PC-3 (cell line): ENCODE measurements around the gene R3HDM2.

Source experiments
- EZH2 ChIP-seq: fragments of 300-600 bp; sonication (generic); IDR thresholded peaks from one replicate; pipeline ENCODE4 v1.6.1; 2017; ENCODE audit warnings: antibody characterized with exemption, mild to moderate bottlenecking, low read length; ENCODE audit not compliant: unreplicated experiment
- TF ChIP-seq, protein P1 (sequence below): fragments of 300-600 bp; sonication (generic); conservative IDR thresholded peaks from 2 replicates; pipeline ENCODE4 v1.5.1; 2017; ENCODE audit warnings: antibody characterized with exemption, low read depth, mild to moderate bottlenecking, low read length

- TF ChIP-seq, protein P1, sequence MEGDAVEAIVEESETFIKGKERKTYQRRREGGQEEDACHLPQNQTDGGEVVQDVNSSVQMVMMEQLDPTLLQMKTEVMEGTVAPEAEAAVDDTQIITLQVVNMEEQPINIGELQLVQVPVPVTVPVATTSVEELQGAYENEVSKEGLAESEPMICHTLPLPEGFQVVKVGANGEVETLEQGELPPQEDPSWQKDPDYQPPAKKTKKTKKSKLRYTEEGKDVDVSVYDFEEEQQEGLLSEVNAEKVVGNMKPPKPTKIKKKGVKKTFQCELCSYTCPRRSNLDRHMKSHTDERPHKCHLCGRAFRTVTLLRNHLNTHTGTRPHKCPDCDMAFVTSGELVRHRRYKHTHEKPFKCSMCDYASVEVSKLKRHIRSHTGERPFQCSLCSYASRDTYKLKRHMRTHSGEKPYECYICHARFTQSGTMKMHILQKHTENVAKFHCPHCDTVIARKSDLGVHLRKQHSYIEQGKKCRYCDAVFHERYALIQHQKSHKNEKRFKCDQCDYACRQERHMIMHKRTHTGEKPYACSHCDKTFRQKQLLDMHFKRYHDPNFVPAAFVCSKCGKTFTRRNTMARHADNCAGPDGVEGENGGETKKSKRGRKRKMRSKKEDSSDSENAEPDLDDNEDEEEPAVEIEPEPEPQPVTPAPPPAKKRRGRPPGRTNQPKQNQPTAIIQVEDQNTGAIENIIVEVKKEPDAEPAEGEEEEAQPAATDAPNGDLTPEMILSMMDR = no peak
- TF ChIP-seq EZH2 = no peak
These were observed 4.5 kb upstream of the R3HDM2 start for GRCh38 chr12:57435293-57435692.
